HG03064 (cell line): ENCODE results near the gene LOX.
"Not testable (repeated sequence)": the region's sequence is repeated elsewhere in the genome, so short reads cannot be mapped to it uniquely, and the experiment has no call there.

Experiments used
- ATAC-seq: cut with Tn5 transposase; IDR thresholded peaks from one replicate; pipeline ENCODE4 v1.9.1; 2021; ENCODE audit warnings: low read depth; ENCODE audit not compliant: unreplicated experiment

The LOX gene

GRCh38 chr5:122099060-122099790 lies 21.2 kb upstream of the LOX start:
- no peak for ATAC-seq

- no peak for ATAC-seq
These were observed 19.3 kb upstream of the LOX start for GRCh38 chr5:122097391-122097790.

- ATAC-seq, result no peak
These were observed 17.1 kb upstream of the LOX start for GRCh38 chr5:122095158-122095557.

GRCh38 chr5:122094251-122094650 lies 16.2 kb upstream of the LOX start:
- ATAC-seq, result not testable (repeated sequence)

GRCh38 chr5:122093415-122094180 lies 15.5 kb upstream of the LOX start:
- no peak for ATAC-seq

- ATAC-seq, result no peak
These were observed 14.0 kb upstream of the LOX start for GRCh38 chr5:122091936-122092600.

GRCh38 chr5:122089096-122090013 lies 11.3 kb upstream of the LOX start:
- ATAC-seq, result no peak

GRCh38 chr5:122085041-122085440 lies 7.0 kb upstream of the LOX start:
- ATAC-seq, result no peak

- ATAC-seq, result no peak
These were observed 5.5 kb upstream of the LOX start for GRCh38 chr5:122083535-122083934.

- ATAC-seq, result no peak
These were observed 3.5 kb upstream of the LOX start for GRCh38 chr5:122081541-122081940.

GRCh38 chr5:122077366-122078115 lies 518 bp downstream of the LOX start:
- ATAC-seq, result no peak

- ATAC-seq, result no peak
These were observed 1.2 kb downstream of the LOX start for GRCh38 chr5:122076669-122077365.

GRCh38 chr5:122076050-122076461 lies 2.0 kb downstream of the LOX start:
- ATAC-seq, result no peak

- no peak for ATAC-seq
These were observed 4.2 kb downstream of the LOX start for GRCh38 chr5:122073864-122074263.

GRCh38 chr5:122073018-122073417 lies 5.0 kb downstream of the LOX start:
- ATAC-seq, result no peak

GRCh38 chr5:122067390-122067789 lies 10.7 kb downstream of the LOX start:
- no peak for ATAC-seq

- ATAC-seq, result no peak
These were observed 13.1 kb downstream of the LOX start for GRCh38 chr5:122064992-122065391.

GRCh38 chr5:122063836-122064235 lies 14.2 kb downstream of the LOX start:
- ATAC-seq, result no peak

GRCh38 chr5:122062205-122062604 lies 15.9 kb downstream of the LOX start:
- no peak for ATAC-seq
